Measurements from ENCODE around the gene ECSCR.
A peak's percentile ranks its signal among the peaks of the same experiment; 100 is the strongest.
"Not testable (repeated sequence)": the region's sequence is repeated elsewhere in the genome, so short reads cannot be mapped to it uniquely, and the experiment has no call there.

The ECSCR gene

GRCh38 chr5:139445325-139446170, 17.0 kb downstream of the ECSCR start:
- no peak for DNase-seq

DNA sequence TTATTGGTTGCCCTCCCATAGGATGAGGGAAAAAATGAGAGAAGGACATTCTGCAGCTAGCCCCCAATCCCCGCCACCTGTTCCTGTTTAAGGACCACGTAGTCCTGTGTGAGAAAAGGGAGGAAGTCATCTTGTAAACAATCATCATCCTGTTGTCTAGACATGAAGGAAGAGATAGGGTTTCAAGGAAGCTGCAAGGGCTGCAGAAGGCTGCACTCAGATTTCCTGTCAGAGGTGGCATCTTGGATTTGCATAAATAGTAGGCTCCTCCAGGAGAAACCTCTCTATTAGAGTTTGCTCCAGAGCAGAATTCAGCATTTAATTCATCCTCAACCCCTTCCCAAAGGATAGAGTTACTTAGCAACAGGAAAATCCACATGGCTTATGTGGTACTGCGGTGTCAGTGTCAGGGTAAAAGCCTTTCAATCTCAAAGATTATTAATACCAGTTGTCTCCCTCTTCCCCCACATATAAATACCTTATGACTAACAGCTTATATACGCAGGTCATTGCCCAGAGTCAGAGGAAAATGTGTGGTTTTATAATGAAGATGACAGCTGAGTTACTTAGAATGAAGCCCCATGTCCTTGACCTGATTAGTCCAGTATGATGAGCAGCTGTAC, 18.6 kb downstream of the ECSCR start:
- DNase-seq: no peak

DNA sequence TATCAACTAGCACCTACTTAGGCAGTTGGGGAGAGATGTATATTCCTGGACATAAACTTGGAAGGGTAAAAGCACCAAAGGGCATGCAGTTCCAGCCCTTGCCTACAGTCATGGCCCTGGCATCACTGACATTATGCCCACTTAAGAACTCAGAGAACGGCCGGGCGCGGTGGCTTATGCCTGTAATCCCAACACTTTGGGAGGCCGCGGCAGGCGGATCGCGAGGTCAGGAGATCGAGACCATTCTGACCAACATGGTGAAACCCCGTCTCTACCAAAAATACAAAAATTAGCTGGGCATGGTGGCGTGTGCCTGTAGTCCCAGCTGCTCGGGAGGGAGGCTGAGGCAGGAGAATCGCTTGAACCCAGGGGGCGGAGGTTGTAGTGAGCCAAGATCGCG, 22.1 kb downstream of the ECSCR start:
- DNase-seq: not testable (repeated sequence)

DNA sequence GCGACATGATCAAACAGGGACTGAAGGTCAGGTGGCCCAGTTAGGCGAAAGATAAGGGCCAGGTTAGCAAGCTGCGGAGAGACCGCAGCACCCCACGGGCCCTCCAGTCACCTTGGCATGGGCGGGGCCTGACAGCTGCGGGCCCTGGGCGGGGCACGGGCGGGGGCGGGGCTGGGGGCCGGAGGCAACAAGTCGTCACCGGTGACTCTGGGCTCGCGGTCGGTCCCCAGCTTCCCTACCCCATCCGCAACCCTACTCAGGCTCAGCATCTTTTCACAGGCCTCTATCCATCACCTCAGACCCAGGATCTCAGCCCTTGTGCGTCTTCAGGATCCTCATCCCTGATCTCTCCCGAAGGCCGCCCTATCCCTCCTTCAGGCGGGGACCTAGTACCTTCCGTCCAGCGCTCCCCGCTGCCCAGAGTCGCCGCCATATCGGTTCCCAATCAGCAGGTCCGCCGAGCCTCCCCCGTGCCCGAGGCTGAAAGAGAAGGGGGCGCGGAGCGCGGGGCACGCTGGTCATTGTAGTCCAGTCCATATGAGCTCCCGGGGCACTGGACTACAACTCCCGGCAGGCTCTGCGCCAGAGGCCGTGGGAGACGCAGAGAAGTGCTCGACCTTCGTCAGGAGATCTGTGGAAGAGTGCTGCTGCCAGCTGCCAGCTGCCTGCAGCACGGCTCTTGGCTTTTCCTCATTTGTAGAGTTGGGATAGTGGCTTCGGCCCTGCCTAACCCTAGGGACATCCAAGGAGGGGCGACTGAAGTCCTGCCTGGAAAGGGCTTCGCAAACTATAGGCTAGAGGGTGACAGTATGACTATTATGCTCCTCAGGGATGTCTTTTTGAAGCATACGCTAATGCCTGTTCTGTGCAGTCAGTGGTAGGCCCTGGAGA, 23.3 kb downstream of the ECSCR start, which contains the start of gene DNAJC18:
DNAJC18 (minus strand) TSS at position 513 of the 891 bp plus-strand sequence; CDS start at position 433, 80 bp downstream.
- peak; percentile 93 to 96 (median 94) for DNase-seq

GRCh38 chr5:139438707-139439012, 23.9 kb downstream of the ECSCR start:
- peak in 1 of 4 experiments; percentile 9 for DNase-seq

GRCh38 chr5:139435676-139436075, 26.9 kb downstream of the ECSCR start:
- DNase-seq: no peak

DNA sequence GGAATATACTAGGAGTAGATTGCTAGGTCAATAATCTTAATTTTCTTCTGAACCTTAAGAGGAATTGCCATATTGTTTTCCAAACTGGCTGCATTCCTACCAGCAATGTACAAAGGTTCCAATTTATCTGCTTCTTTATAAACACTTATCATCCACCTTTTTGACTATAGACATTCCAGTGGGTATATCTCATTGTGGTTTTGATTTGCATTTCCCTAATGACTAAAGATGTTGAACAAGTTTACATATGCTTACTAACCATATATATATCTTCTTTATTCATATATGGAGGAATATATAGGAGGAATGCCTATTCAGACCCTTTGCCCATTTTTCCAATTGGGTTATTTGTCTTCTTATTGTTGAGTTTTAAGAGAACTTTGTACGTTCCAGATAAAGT, 30.8 kb downstream of the ECSCR start:
- DNase-seq: no peak

DNA sequence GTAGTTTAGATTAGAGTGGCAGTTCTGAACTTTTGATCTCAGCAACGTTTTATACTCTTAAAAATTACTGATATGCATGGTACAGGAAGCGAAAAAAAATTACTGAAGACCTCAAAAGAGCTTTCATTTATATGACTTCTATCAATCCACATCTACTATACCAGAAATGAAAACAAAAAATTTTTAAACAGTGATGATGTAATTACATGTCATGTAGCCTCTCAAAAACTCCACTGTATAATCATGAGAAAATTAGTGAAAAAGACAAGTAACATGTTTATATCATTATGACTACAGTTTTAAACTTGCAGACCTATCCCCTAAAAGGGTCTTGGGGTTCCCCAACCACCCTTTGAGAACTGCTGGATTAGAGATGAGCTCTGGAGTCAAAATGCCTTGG, 32.5 kb downstream of the ECSCR start:
- DNase-seq: no peak

GRCh38 chr5:139426203-139426885, 36.2 kb downstream of the ECSCR start:
- no peak for DNase-seq

GRCh38 chr5:139425497-139425896, 37.0 kb downstream of the ECSCR start:
- DNase-seq: no peak

GRCh38 chr5:139422307-139422893, 40.1 kb downstream of the ECSCR start:
- DNase-seq: peak; percentile 67 to 82 (median 78)

DNA sequence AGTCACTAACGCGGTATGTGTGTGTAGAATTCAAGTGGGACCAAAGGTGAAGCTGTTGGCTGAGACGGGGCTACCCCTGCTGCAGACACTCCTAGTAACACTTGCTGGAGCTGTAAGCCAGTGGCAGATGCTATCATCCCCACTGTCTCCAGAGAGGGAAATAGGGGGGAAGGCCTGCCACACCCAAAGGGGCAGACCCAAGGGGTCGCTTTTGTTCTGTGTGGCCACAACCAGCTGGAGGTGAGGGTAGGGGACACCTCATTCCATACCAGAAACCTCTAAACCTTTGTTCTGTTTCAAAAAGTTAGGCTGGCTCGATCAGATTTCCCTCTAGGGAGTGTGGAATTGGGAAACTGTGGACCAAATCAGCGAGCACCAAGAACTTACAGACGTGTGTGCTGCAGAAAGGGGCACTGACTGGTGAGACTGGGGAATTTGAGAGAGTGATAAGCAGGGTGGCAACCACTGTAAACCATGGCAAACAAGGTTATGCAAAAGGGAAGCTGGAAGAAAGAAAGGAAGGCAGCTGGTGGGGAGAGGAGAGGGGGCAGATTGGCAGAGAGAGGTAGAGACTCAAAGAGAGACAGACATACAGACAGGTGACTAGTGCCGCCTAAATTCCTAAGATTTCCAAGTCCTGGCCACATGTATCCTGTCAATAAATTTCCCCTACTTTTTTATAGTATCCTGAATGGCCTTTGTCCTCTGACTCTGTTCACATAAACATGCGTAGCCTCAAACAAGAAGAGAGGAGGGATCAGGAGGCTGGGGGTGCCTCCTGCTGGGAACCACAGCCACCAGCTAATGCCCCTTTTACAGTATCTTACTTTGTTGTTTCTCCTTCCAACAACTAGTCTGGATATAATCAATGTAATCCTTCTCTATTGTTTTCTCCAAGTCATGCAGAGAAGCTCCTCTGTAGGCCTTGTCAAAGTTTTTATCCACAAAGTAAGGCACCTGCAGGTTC, 43.0 kb downstream of the ECSCR start:
- no peak for DNase-seq

DNA sequence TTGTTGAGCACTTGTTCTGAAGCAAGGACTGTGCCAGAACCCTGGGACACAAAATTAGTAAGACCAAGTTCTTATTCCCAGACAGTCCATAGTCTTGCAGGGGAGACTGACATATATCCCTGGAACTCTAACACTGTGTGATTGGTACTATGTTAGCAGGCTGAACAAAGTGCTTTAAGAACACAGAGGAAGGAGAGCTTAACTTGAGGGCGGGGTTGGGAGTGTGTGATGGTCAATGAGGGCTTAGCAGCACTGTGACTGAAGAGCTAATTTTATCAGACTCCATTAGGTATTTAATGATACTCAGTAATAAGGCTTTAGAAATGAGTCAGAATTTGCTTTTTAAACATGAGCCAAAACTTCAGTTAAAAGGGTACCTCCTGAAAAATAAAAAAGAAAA, 43.8 kb downstream of the ECSCR start:
- no peak for DNase-seq

- no peak for DNase-seq
Observed at GRCh38 chr5:139417214-139417613, 45.3 kb downstream of the ECSCR start.

DNA sequence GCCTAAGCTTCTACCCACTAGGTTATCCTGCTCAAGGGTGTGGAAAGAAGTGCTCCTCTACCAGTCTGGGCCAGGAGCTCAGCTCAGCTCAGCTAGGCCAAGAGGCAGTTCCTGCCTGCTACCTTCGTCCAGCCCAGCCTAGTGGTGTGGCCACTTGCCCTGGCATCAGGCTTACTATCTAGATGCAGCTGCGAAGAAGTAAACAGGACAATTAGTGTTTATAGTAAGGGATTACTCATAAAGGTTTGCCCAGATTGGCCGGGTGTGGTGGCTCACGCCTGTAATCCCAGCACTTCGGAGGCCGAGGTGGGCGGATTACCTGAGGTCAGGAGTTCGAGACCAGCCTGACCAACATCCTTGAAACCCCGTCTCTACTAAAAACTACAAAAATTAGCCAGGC, 45.9 kb downstream of the ECSCR start:
- DNase-seq: no peak

DNA sequence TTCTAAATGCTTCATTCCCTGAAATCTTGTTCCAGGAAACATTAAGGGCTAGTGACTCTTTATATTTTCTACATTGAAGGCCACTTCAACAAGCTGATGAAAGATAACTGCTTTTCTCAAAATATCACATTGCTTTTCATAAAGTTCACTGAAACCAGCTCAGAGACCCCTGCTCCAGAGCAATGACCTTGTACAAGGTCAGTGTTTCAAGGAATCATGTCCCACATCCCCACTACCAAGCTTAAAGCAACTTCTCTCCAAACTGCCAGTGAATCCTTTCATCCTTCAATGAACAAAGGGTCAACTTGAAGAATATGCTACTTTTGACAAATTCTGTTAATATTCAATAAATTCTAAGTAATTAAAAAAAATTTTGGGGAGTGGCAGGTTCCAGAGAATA, 46.7 kb downstream of the ECSCR start:
- DNase-seq: no peak

DNA sequence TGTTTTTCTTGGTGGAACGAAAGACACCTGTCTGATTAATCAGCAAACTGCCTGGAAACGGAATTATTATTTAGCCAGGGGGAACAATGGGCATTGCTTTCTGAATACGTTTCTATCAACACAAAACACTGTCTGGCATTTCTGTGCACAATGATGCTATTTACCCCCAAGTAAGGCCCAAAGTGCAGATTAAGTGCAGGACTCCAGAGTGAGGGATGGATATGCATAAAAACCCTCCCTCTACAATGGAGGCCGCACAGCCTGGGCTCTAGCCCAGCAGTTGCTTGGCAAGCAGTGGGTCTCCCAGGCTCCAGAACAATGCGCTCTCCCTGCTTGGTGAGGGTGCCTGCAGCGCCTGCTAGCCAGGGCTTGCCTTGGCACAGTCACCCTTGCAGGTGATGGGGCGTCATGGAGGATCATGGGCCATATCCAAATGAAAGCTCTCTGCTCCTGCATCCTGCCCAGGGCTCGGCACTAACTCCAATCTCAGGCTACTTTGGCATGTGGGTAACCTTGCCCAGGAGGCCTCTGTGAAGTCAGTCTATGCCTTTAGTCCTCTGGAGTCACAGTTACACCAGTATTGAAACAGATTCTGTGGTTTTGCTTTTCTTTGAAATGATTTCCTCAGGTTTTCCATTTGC, 47.2 kb downstream of the ECSCR start:
- DNase-seq: no peak

GRCh38 chr5:139414581-139415130, 47.9 kb downstream of the ECSCR start:
- no peak for DNase-seq

DNA sequence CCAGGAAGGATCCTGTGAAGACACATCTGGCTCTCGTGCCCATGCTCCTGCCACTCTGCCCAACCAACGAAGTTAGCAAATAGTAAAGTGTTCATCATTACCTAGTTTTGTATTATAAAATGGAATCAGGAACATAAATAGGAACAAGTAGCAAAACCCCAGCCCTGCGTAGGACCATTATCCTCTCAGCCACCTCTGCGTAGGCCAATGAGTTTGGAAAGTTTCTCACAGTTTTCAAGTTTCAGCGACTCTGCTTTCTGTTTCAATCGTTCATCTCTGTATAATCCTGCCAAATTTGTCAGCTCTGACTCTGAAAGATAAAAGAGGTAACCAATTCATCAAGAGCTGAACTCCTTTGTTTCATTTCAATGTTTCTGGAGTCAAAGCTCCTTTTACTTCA, 48.6 kb downstream of the ECSCR start:
- no peak for DNase-seq

- no peak for DNase-seq
Observed at GRCh38 chr5:139413153-139413552, 49.4 kb downstream of the ECSCR start.

All from suppressor macrophage (primary cell).